ENCODE measurements around the gene UGT3A1. TPM values are rescaled to one million over a fixed set of nuclear protein-coding genes. Genes with fewer than 3 reads are reported as not detected.
A peak's percentile ranks its signal among the peaks of the same experiment; 100 is the strongest.
"Not testable (repeated sequence)": the region's sequence is repeated elsewhere in the genome, so short reads cannot be mapped to it uniquely, and the experiment has no call there.

The UGT3A1 gene
- total RNA-seq, 1 experiment from 2014 or later: 0.87 TPM

DNA sequence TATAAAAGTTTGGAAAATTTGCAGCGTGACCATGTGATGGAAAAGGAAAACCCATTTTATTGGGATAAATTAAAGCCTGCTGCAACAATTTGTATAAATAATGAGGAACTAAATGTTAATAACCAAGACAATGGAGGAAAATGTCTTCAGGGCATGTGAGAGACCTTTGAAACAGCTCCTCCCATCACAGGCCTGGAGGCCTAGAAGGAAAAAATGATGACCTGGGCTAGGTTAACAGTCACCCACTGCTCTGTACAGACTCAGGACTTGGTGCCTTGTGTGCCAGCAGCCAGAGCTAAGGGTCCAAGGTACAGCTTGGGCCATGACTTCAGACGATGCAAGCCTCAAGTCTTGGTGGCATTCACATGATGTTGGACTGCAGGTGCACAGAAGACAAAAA lies 22.0 kb upstream of the UGT3A1 start:
- H3K27me3 ChIP-seq (ENCODE audit: control insufficient read depth, insufficient read depth, low read length): no peaks in the 10 kb centered on the region
- H3K4me3 ChIP-seq (ENCODE audit: insufficient read depth, low read depth, low read length): no peak overlapping the region
- no peak for DNase-seq
- H3K36me3 ChIP-seq (replicated peaks; ENCODE audit: control insufficient read depth, insufficient read depth, low read length): no peaks in the 10 kb centered on the region

DNA sequence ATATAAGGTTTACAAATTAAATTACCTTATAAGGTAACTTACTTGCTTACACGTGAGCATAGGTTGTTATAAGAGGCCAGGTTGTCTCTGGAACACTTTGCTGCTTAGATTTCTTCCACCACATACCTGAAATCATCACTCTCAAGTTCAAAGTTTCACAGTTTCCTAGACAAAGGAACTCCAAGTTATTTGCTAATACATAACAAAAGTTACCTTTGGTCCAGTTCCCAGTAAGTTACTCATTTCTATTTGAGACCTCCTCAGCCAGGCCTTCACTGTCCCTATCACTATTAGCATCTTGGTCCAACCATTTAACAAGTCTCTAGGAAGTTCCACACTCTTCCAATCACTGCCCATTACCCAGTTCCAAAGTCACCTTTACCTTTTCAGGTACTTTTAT lies 18.5 kb upstream of the UGT3A1 start:
- DNase-seq: no peak
- H3K4me3 ChIP-seq (ENCODE audit: insufficient read depth, low read depth, low read length): no peak overlapping the region
- no peaks in the 10 kb centered on the region for H3K36me3 ChIP-seq (replicated peaks; ENCODE audit: control insufficient read depth, insufficient read depth, low read length)
- no peaks in the 10 kb centered on the region for H3K27me3 ChIP-seq (ENCODE audit: control insufficient read depth, insufficient read depth, low read length)

DNA sequence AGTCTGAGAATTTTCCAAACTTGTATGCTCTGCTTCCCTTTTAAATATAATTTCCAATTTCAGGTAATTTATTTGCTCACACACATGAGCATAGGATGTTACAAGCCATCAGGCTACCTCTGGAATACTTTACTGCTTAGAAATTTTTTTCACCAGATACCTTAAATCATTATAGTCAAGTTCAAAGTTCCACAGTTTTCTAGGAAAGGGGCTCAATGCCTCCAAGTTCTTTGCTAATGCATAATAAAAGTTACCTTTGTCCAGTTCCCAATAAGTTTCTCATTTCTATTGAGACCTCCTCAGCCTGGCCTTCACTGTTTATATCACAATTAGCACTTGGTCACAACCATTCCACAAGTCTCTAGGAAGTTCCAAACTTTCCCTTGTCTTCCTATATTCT lies 16.2 kb upstream of the UGT3A1 start:
- DNase-seq: no peak
- Histone ChIP-seq H3K4me3 (ENCODE audit: insufficient read depth, low read depth, low read length) (no peak overlapping the region), H3K36me3 (replicated peaks; ENCODE audit: control insufficient read depth, insufficient read depth, low read length) (no peaks in the 10 kb centered on the region)

DNA sequence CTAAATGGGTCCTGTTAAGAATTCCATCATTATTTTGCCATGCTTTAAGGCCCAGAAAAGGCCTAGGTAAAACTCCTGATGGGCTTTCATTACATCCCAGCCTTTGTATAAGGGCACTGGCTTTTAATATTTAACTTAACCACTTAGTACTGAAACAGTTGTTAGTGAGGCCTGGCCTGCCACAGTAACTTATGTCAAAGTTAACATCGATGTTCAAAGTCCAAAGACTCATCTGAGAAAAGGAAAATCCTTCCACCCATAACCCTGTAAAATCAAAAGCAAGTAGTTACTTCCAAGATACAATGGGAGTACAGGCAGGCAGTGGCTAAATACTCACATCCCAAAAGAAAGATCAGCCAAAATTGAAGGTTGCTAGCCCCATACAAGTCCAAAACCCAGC lies 15.0 kb upstream of the UGT3A1 start:
- no peaks in the 10 kb centered on the region for H3K27me3 ChIP-seq (ENCODE audit: control insufficient read depth, insufficient read depth, low read length)
- no peaks in the 10 kb centered on the region for H3K36me3 ChIP-seq (replicated peaks; ENCODE audit: control insufficient read depth, insufficient read depth, low read length)
- no peak overlapping the region for H3K4me3 ChIP-seq (ENCODE audit: insufficient read depth, low read depth, low read length)
- no peak for DNase-seq

More for the DNA sequence above, 16.2 kb upstream of the UGT3A1 start:
- H3K27me3 ChIP-seq (ENCODE audit: control insufficient read depth, insufficient read depth, low read length): no peaks in the 10 kb centered on the region

DNA sequence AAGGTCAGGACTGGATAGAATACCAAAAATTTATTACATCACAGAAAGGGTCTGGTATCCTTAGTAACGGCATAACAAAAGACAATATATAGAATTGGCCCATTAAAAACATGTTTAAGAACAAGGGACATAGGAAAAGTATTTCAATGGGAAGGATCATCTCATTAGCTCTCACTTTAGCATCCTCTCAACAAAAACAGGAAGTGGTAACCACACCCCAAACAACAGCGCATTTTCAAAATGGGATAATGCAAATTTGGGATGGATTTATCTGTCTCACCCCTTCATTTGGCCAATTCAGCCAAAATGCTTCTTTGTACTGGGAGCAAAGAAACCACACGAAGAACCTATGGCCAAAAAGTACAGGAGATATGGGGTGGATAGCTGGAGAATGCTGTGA lies 9.8 kb upstream of the UGT3A1 start:
- no peak for DNase-seq
- no peaks in the 10 kb centered on the region for H3K36me3 ChIP-seq (replicated peaks; ENCODE audit: control insufficient read depth, insufficient read depth, low read length)
- H3K4me3 ChIP-seq (ENCODE audit: insufficient read depth, low read depth, low read length): no peak overlapping the region

DNA sequence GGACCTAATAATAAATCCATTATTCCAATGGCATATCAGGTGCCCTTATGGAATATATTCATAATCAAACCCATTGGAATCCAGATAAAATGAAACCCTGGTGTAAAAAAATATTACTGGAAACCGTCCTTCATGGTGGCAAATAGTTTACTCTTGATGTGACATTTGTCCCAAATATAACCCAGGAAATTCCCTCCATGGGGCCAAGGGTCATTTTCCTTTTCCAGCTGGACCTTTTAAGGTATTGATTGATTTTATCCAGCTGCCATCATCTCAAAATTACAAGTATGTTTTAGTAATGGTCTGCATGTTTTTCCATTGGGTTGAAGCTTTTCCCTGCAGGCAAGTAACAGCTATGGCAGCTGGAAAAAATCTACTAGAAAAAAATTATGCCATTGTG lies 8.4 kb upstream of the UGT3A1 start:
- H3K27me3 ChIP-seq (ENCODE audit: control insufficient read depth, insufficient read depth, low read length): no peaks in the 10 kb centered on the region
- no peak for DNase-seq
- H3K36me3 ChIP-seq (replicated peaks; ENCODE audit: control insufficient read depth, insufficient read depth, low read length): no peaks in the 10 kb centered on the region
- H3K4me3 ChIP-seq (ENCODE audit: insufficient read depth, low read depth, low read length): no peak overlapping the region

More for the DNA sequence above, 9.8 kb upstream of the UGT3A1 start:
- H3K27me3 ChIP-seq (ENCODE audit: control insufficient read depth, insufficient read depth, low read length): no peaks in the 10 kb centered on the region

DNA sequence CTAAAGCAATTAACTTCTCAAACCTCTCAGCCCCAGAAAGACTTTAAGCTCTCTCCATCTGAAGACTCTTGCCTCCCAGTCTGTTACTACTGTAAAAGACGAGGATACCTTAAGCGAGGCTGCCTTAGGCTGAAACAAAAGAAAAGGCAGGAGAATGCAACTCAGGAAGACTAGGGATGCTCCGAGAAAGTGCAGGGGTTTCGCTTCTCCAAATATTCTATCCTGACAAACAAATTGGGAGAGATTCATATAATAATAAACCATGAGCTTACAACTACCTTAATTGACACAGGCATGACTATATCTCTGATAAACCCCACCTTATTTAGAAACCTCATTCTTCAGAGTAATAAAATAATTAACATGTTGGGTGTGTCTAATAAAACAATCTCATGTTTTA lies 4.9 kb upstream of the UGT3A1 start:
- Histone ChIP-seq H3K4me3 (ENCODE audit: insufficient read depth, low read depth, low read length) (no peak overlapping the region), H3K27me3 (ENCODE audit: control insufficient read depth, insufficient read depth, low read length) (peaks cover 3% of the 10 kb centered on the region)
- no peak for DNase-seq

DNA sequence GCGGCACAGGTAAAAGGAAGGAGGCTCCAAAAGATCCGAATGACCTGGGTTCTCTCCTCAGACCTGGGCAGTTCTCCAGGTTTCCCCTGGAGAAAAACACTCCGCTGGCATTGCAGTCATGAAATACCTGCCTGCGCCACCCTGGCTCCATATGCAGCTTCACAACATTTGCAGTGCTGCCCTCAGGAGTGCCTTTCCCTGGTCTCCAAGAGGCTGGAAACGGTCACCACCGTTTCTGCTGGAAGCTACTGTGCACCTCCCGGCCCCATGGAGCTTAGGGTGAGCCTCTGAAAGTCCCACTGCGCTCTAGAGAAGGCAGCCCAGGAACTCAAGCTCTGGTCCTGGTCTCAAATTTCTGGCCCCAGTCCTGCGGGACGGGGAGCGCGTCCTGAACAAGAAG lies 670 bp downstream of the UGT3A1 start:
- Histone ChIP-seq H3K36me3 (replicated peaks; ENCODE audit: control insufficient read depth, insufficient read depth, low read length) (no peaks in the 10 kb centered on the region), H3K27me3 (ENCODE audit: control insufficient read depth, insufficient read depth, low read length) (peaks cover 18% of the 10 kb centered on the region), H3K4me3 (ENCODE audit: insufficient read depth, low read depth, low read length) (peak overlapping the region; percentile 50)
- DNase-seq: no peak

More for the DNA sequence above, 4.9 kb upstream of the UGT3A1 start:
- H3K36me3 ChIP-seq (replicated peaks; ENCODE audit: control insufficient read depth, insufficient read depth, low read length): no peaks in the 10 kb centered on the region

DNA sequence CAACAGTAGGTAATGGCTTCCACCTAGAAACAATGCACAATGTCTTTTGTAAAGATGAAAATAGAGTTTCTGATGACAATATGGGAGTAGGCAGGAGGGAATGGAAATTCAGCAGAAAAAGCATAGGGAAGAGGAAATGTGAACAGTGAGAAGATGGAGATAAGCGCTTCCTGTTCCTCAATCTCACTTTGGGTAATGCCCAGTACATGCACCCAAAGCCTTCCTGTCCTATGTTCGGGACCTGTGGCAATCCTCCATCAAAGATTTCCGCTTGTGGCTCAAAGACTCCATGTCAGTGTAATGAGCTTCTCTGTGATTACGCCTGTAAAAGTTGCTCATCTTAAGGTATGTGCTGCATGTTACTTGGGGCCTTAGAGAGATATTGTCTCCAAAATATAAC lies 2.7 kb downstream of the UGT3A1 start:
- H3K4me3 ChIP-seq (ENCODE audit: insufficient read depth, low read depth, low read length): no peak overlapping the region
- no peaks in the 10 kb centered on the region for H3K36me3 ChIP-seq (replicated peaks; ENCODE audit: control insufficient read depth, insufficient read depth, low read length)
- H3K27me3 ChIP-seq (ENCODE audit: control insufficient read depth, insufficient read depth, low read length): peaks cover 18% of the 10 kb centered on the region
- DNase-seq: no peak

DNA sequence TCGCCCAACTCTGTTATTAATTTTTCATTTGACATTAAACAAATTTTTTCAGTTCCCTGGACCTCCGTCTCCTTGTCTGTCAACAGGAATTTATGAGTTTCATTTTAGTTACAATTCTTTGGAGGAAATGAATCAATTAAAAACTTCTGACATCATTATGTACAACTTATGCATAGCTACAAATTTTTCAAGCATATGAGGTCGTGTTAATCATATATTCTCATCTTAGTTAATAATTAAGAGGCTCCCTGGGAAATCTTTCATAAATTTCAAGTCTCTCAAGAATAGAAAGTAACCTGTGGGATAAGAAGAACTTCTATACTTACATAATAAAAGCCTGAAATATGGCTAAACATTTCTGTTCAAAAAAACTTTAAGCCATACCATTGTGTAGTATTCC lies 3.4 kb downstream of the UGT3A1 start:
- DNase-seq: no peak
- Histone ChIP-seq H3K36me3 (replicated peaks; ENCODE audit: control insufficient read depth, insufficient read depth, low read length) (no peaks in the 10 kb centered on the region), H3K4me3 (ENCODE audit: insufficient read depth, low read depth, low read length) (no peak overlapping the region), H3K27me3 (ENCODE audit: control insufficient read depth, insufficient read depth, low read length) (peaks cover 18% of the 10 kb centered on the region)

DNA sequence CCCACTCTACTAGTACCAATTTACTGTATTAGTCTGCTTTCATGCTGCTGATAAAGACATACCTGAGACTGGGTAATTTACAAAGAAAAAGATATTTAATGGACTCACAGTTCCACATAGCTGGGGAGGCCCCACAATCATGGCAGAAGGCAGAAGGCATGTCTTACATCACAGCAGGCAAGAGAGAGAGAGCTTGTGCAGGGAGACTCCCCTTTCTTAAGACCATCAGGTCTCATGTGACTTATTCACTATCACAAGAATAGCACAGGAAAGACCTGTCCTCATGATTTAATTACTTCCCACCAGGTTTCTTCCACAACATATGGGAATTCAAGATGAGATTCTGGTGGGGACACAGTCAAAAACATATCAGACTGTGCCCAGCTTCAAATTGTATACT lies 11.5 kb downstream of the UGT3A1 start:
- no peaks in the 10 kb centered on the region for H3K36me3 ChIP-seq (replicated peaks; ENCODE audit: control insufficient read depth, insufficient read depth, low read length)
- DNase-seq: no peak
- H3K4me3 ChIP-seq (ENCODE audit: insufficient read depth, low read depth, low read length): no peak overlapping the region
- no peaks in the 10 kb centered on the region for H3K27me3 ChIP-seq (ENCODE audit: control insufficient read depth, insufficient read depth, low read length)

DNA sequence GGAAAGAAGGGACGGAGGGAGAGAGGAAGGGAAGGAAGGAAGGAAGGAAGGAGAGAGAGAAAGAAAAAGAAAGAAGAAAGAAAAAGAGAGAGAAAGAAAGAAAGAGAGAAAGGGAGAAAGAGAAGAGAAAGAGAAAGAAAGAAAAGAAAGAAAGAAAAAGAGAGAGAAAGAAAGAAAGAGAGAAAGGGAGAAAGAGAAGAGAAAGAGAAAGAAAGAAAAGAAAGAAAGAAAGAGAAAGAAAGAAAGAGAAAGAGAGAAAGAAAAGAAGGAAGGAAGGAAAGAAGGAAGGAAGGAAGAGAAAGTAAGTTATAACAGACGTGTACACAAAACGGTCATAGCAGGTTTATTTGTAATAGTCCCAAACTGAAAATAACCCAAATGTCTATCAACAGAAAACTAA lies 14.3 kb downstream of the UGT3A1 start:
- DNase-seq; H3K27me3 ChIP-seq (ENCODE audit: control insufficient read depth, insufficient read depth, low read length); H3K36me3 ChIP-seq (replicated peaks; ENCODE audit: control insufficient read depth, insufficient read depth, low read length); H3K4me3 ChIP-seq (ENCODE audit: insufficient read depth, low read depth, low read length): not testable (repeated sequence)

DNA sequence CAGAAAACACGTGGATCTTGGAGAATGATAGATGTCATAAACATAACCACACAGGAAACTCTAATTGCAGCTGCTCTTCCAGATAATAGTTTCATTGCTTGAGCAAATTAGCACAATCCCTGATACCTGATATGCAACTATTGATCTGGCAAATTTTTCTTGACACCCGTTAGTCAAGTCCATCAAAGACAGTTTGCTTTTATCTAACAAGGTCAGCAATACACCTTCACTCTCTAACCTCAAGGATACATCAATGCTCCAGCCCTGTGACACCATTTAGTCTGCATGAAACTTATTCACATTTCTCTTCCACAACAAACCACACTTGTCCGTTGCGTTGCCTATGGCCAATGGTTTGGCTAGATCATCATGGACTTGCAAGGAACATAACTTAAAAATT lies 16.6 kb downstream of the UGT3A1 start:
- Histone ChIP-seq H3K36me3 (replicated peaks; ENCODE audit: control insufficient read depth, insufficient read depth, low read length) (no peaks in the 10 kb centered on the region), H3K4me3 (ENCODE audit: insufficient read depth, low read depth, low read length) (no peak overlapping the region), H3K27me3 (ENCODE audit: control insufficient read depth, insufficient read depth, low read length) (no peaks in the 10 kb centered on the region)
- no peak for DNase-seq

DNA sequence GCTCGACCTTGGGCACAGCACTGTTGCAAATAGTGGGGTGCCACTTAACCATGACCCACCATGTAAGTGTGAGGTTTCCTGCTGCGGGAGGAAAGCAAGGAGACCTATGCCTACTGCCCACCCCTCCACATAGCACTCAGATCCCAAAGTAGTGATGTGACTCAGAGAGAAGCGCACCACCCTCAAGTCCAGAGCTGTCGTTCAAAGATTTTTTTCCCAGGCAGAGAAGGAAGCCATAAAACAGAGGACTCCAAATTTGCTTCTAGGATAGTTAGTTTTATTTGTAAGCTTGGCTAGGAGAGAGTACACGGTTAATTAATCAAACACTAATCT lies 19.3 kb downstream of the UGT3A1 start:
- no peak overlapping the region for H3K4me3 ChIP-seq (ENCODE audit: insufficient read depth, low read depth, low read length)
- no peak for DNase-seq
- H3K27me3 ChIP-seq (ENCODE audit: control insufficient read depth, insufficient read depth, low read length): no peaks in the 10 kb centered on the region
- no peaks in the 10 kb centered on the region for H3K36me3 ChIP-seq (replicated peaks; ENCODE audit: control insufficient read depth, insufficient read depth, low read length)

DNA sequence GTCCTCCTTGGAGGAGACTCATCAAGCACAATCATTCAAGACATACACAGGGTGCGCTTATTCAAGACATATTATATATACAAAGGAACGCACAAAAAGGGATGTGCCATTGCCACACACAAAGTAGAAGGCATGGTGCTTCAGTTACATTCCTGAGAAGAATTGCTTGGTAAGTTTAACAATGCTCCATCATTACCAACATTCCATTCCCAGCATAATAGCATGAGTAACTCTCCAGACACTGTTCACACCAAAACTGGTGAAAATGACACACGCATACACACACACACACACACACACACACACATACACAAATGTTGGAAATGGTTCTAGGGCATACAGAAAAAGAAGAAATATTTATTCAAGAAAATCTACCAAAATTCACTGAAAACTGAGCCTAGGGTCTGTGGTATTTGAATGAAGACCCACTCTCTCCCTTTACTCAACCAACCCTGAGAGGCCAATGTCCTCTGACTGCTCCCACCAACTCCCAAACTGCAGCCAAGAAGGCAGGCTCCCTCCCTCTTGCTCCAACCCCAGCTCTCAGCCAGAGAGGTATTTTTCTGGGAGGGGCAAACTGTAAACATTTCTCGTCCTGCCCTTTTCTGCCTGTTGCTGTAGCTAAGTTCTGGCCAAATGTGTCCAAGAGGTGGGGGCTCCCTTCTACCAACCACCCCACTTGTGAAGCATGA lies 19.9 kb downstream of the UGT3A1 start:
- Histone ChIP-seq H3K4me3 (ENCODE audit: insufficient read depth, low read depth, low read length) (no peak overlapping the region), H3K27me3 (ENCODE audit: control insufficient read depth, insufficient read depth, low read length) (no peaks in the 10 kb centered on the region), H3K36me3 (replicated peaks; ENCODE audit: control insufficient read depth, insufficient read depth, low read length) (no peaks in the 10 kb centered on the region)
- DNase-seq: no peak

DNA sequence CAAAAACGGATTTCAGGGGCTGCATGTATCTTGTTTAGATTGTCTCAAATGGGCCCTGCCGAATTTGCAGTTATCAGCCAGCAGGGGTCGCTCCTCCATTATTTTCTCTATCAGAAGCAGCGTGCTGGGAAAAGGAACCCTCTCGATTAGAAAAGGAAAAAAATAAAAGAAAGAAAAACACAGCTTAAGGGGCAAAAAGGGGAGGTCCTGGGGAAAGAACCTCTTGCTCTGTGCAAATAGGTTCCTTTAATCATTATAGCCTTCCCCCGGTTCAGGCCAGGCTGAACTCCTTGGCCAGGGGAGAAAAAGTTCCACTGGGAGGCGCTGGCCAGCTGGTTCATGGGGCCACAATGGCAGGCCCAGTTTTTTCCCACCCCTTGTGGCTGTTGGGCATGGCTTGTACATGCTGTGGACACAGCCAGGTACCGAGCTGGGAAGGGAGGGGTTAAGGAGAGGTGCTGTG lies 27.8 kb downstream of the UGT3A1 start:
- DNase-seq: peak; percentile 34
- H3K36me3 ChIP-seq (replicated peaks; ENCODE audit: control insufficient read depth, insufficient read depth, low read length): no peaks in the 10 kb centered on the region

More for the DNA sequence above, 27.8 kb downstream of the UGT3A1 start:
- Histone ChIP-seq H3K27me3 (ENCODE audit: control insufficient read depth, insufficient read depth, low read length) (no peaks in the 10 kb centered on the region), H3K4me3 (ENCODE audit: insufficient read depth, low read depth, low read length) (no peak overlapping the region)
